HG02973 (cell line): ENCODE data around the gene CYP27A1.

Experiments
- ATAC-seq: cut with Tn5 transposase; IDR thresholded peaks from one replicate; pipeline ENCODE4 v1.9.1; 2021; ENCODE audit warnings: moderate library complexity; ENCODE audit not compliant: unreplicated experiment

Gene CYP27A1

DNA sequence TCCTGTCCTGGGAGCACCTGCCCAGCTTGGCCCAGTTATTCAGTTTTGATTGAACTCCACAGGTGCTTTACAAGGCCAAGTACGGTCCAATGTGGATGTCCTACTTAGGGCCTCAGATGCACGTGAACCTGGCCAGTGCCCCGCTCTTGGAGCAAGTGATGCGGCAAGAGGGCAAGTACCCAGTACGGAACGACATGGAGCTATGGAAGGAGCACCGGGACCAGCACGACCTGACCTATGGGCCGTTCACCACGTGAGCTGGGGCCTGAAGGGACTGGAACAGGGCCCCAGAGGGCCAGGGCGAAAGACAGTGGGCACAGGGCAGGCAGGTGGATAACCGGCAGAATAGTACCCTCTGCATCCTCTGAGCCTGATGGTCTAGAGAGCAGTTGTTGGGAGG lies 27.6 kb downstream of the CYP27A1 start:
- no peak for ATAC-seq

GRCh38 chr2:218810256-218810655 lies 28.3 kb downstream of the CYP27A1 start:
- no peak for ATAC-seq

DNA sequence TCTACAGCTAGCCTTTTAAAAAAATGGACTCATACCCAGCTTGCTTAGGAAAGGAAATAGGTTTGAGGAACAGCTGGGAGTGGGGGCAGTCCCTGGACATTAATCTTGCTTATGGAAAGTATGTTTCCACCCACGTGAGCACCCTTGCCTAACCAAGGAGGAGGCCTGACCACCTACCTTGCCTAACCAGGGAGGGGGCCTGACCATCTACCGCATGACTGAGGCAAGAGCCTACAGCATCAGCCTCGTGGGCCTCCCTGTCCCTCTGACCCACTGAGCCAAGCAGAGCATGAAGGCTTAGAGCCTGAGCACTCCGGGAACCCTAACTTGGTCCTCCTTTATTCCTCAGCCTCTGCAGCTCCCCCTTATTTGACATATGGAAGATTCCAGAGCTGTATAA lies 29.4 kb downstream of the CYP27A1 start:
- no peak for ATAC-seq

DNA sequence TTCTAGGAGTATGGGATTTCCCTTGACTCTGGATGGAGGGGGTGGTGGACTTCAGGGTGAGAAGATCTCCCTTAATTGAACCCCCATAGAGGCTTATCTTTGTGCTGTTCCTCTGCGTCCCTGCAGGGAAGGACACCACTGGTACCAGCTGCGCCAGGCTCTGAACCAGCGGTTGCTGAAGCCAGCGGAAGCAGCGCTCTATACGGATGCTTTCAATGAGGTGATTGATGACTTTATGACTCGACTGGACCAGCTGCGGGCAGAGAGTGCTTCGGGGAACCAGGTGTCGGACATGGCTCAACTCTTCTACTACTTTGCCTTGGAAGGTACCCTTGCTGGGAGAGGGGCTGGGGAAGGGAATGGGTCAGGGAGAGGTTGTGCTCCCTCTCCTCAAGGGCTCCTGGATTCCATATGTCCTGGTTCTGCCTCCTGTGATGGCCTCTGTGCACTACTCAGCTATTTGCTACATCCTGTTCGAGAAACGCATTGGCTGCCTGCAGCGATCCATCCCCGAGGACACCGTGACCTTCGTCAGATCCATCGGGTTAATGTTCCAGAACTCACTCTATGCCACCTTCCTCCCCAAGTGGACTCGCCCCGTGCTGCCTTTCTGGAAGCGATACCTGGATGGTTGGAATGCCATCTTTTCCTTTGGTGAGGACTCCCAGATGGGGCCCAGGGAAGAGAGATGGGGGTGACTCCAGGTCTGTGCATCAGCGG lies 30.3 kb downstream of the CYP27A1 start:
- ATAC-seq, result no peak

- no peak for ATAC-seq
Measured at GRCh38 chr2:218812861-218813260, 30.9 kb downstream of the CYP27A1 start.

GRCh38 chr2:218813771-218814460 lies 32.0 kb downstream of the CYP27A1 start:
- ATAC-seq, result no peak

DNA sequence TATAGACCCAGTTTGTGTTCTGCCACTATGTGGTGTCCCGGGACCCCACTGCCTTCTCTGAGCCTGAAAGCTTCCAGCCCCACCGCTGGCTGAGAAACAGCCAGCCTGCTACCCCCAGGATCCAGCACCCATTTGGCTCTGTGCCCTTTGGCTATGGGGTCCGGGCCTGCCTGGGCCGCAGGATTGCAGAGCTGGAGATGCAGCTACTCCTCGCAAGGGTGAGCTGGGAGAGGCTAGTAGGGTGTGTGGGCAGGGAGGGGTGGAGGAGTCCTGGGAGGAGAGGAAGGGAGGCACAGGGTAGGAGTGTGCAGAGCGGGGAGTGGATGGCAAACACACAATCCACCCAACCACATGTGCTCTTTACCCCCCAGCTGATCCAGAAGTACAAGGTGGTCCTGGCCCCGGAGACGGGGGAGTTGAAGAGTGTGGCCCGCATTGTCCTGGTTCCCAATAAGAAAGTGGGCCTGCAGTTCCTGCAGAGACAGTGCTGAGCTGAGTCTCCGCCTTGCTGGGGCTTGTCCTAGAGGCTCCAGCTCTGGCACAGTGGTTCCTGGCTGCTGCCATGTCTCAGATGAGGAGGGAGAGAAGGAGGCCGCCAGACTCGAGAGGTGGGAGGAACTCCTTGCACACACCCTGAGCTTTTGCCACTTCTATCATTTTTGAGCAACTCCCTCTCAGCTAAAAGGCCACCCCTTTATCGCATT lies 32.7 kb downstream of the CYP27A1 start:
- no peak for ATAC-seq

DNA sequence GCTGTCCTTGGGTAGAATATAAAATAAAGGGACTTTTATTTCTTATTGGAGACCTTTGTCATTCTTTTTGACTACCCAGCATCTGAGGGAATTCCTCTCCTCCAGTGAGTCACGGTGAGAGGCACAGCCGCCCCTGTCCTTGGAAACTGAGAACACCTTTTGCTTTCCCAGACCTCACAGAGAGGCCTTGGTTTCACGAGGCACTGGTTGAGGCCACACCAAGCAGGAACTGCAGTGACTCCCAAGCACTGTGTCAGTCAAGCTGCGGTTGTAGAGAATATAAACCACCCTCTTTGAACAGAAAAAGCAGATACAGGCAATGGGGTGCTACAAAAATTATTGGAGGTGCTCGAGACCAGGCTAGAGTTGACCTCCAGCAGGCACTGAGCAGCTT lies 33.3 kb downstream of the CYP27A1 start:
- no peak for ATAC-seq

DNA sequence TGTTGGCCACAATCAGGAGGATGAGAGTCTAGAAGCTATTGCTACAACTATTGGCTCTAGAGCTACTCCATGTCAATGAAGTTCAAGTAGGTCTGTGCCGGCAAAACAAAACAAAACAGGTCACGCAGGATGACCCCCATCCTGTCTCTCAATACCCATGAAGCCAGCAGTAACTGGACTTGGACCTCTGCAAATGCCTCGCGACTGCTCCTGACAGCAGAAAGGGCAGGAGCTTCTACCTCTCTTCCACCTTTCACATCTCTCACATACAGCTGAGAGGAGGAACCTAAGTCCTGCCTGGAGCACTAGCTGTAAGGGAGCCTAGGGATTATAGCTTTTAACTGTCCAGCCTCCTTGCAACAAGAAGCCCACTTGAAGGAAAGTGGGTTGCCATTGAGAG lies 33.7 kb downstream of the CYP27A1 start:
- ATAC-seq, result no peak

DNA sequence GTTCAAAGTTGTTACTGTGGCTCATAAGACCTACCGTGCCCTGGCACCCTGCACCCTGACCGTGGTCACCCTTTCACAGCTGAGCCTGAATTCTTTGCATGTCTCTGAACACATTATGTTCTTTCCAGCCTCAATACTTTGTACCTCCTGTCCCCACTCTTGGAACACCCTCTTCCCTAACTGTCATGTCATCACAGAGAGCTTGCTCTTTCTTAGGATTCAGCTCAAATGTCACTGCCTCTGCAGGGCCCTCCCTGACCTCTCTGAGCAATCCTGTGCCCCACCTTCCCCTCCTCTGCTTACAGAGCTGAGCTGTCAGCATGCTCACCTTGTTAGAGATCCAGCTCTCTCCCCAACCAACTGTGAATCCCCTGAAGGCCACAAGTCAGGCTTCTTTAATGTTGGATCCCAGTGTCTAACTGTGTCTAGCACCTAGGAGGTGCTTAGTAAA lies 34.6 kb downstream of the CYP27A1 start:
- no peak for ATAC-seq

- no peak for ATAC-seq
Measured at GRCh38 chr2:218819093-218819492, 37.1 kb downstream of the CYP27A1 start.

DNA sequence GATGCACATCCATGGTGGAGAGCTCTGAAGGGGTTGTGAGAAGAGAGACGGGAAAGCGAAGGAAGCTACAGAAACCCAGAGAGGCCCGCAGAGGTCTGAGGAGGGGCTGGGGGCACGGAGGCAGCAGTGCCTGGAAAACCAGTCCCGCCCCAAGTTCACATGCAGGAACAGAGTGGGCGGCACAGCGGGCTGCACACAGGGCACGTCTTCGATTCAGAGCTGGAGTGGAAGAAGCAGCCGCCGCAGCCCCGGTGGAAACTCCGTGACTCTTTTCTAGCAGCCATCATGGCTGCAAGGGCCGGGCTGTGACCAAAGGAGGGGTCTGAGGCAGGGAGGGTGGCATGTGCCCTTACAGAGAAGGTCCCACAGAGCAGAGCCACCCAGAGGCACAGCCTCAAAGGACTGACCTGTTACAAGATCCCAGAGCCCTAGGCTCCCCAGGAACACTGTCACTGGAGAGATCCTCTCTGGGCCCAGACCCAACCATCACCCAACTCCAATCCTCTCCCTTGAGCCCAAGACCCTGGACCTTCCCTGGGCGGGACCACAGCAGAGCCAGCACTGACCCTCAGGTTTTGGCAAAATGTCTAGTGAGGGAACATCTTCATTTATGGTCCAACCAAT lies 38.9 kb downstream of the CYP27A1 start:
- no peak for ATAC-seq

DNA sequence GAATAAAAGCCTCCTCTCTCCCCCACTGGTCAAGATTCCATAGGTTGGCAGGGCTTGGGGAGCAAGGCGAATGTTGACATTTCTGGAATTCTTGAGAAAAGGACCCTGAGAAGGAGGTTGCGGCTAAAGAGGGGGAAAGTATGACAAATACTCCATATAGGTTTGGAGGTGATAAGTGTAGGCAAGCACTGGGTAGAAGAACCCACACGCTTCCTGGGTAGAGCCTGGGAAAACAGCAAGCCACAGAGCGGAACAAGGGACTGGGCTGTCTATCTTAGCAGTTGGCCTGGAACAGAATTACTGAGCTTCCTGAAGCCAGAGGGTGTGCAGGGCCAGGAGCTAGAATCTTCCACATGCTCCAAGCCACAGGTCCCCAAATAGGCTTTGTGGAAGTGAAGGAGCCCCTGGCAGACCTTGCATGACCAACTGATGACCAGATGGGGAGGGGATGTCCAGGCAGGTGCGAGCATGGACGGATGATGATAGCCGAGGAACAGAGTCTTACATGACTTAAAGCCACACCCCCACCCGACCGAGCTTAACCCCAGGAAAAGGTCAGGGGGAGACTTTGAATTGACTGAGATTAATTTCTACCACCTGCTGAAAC lies 39.8 kb downstream of the CYP27A1 start:
- no peak for ATAC-seq

DNA sequence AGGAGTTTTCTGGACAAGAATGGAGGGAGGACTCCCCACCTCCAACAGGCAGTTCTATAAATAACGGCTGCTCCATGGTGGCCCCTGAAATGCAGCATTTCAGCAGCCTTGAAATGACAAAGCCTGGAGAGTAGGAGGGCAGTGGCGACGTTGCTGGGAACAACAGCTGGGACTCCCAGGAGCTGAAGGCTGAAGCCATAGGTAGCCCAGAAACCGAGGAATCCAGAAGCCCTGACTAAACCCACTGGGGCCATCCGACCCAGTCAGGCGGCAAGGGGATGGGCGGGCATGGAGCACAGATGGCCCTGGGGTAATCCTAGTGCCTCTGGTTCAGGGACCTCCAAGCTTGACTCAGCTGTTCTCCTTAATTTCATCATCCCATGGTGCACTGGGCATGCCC lies 40.7 kb downstream of the CYP27A1 start:
- no peak for ATAC-seq

DNA sequence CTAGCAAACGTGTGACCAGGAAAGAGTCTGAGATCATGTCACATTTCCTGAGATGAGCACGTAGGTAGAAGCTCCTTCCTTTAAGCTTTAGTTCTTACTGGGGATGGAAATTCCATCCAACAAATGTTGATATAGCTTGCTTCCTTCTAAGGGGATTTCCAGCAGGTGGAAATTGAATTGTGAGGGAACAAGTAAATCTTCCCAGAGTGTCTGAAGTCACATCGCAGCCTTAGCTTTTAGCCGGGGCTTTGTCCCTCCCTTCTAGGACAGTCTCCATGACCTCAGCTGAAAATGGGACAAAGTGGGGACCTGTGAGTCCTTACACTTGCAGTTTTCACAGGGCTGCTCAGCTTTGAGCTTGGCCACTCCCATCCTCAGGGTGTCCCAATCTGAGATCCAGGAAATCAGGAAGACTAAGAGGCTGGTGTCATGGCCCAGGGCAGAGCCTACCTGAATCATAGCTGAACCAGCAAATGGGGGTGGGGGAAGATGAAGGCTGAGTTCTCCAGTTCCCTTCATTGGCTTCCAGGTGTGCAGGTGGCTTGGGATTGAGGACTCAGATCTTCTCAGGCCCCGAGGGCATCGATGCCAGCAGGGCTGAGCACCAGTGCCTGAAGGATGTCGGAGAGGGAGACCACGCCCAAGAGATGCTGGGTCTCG lies 41.4 kb downstream of the CYP27A1 start:
- no peak for ATAC-seq

DNA sequence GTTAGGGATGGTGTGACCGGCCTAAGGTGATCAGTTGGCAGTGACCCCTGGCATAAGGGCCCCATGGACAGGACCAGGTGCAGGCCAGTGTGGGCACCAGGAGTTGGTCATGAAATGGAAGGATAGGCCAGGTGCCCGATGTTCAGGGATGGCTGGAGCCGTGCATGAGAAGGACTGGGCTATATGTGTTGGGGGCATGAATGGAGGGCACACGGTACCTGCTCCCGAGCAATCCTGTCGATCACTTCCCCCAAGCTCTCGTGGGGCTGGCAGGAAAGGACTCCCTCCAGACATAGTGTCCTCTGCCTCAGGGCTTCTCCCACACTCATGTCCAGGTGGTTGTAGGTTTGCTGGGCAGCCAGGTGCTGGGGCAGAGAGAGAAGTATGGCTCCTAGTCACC lies 42.1 kb downstream of the CYP27A1 start:
- ATAC-seq, result no peak

DNA sequence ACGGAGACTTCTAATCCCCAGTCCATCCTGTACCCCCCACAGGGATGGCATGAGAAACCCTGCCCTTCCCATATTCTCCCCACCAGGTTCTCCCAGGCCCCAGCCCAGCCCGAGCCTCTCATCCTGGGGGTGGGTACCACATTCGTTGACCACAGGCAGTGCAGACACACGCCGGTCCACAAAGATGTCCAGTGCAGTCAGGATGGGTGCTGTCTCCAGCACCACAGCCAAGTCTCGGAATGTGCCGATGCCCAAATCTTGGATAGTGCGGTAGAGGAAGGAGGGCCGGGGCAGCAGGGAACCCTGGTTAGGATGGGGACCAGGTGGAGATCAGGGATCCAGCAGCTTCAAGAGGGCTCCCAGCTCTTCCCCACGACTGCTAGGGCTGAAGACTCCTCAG lies 44.8 kb downstream of the CYP27A1 start:
- no peak for ATAC-seq

DNA sequence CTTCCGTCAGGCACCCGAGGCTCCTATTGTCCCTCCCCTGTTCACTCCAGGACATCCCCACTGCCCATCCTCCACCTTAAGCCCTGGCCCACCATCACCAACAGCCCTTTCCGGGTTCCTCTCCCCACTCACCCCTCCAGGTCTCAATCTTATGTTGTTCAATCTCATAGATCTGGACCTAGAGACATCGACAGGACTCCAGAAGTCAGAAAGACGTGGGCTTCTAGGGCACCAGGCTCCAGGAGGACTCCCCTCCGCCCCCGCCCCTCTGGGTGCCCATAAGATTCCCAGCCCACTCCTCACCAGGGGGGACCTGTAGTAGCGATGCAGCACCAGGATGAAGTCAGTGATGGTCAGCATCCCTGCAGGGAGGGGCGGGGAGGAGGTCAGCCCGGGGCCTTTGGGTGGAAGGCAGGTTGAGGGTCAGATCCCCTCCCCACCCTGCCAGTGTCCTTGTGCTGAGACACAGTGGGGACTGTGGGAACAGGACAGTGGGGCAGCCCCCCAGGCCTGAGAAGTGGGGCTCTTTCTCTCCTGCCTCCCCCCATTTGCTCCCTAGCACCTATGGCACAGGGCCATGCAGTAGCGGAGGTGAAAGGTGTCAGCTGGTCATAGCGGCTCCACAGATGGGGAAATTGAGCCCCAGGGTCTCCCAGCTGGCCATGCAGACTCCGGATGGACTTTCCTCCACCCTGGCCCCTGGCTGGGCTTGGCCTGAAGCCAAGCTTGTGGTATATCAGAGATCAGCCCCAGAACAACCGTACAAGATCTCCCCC lies 45.9 kb downstream of the CYP27A1 start:
- ATAC-seq, result no peak

DNA sequence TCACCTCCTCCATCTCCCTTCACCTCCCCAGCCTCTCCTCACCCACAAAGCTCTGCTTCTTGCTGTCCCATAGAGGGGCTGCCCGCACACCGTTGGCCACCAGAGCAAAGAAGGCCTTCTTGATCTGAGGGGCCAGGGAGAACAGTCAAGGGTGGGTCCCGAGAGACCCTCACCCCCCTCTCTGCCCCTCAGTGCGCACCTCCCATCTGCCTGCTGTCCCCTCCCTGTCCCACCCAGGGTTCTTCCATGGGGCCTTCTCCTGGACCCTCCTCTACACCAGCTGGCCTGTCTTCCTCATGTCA lies 46.5 kb downstream of the CYP27A1 start:
- no peak for ATAC-seq

GRCh38 chr2:218829868-218830451 lies 48.0 kb downstream of the CYP27A1 start:
- ATAC-seq, result no peak
